ENCODE measurements around the gene RASGRF2. TPM values are rescaled to one million over a fixed set of nuclear protein-coding genes. Genes with fewer than 3 reads are reported as not detected.
A peak's percentile ranks its signal among the peaks of the same experiment; 100 is the strongest.

Gene RASGRF2
- 10 to 100 TPM in 1 of 2 experiments, 1 to 10 TPM in 1; 9.2 to 10.8 TPM for total RNA-seq

GRCh38 chr5:80959768-80960442 is at the start of gene RASGRF2:
RASGRF2 (plus strand) TSS chr5:80960363; CDS start chr5:80960739, 376 bp downstream.
- DNase-seq: peak; percentile 71
- peak within 1 kb of the TSS; percentile 61 for H3K27ac Mint-ChIP-seq
- peaks cover 52% of the 10 kb centered on the region for H3K4me1 Mint-ChIP-seq (ENCODE audit: low read depth)
- H3K9me3 Mint-ChIP-seq: no peaks in the 10 kb centered on the region
- no peaks in the 10 kb centered on the region for H3K27me3 Mint-ChIP-seq (ENCODE audit: low read depth)
- H3K4me3 Mint-ChIP-seq: peak within 1 kb of the TSS; percentile 80
- intact Hi-C loops (cut with micrococcal nuclease): loop anchor here (1.0 to 5.0 kb wide), 5 partner anchors 93 to 471 kb away; partner anchors contain the start of gene FAM151B
- no peaks in the 10 kb centered on the region for H3K36me3 Mint-ChIP-seq (ENCODE audit: low read depth)
- CTCF ChIA-PET: interaction anchor here (0.6 to 1.7 kb wide), 4 partner anchors 50 to 148 kb away, joined by 3 to 12 read pairs (median 3); no protein-coding TSS in a partner anchor

- intact Hi-C loops (cut with micrococcal nuclease): no loop called here
- Mint-ChIP-seq H3K27me3 (ENCODE audit: low read depth) (no peaks in the 10 kb centered on the region), H3K36me3 (ENCODE audit: low read depth) (peaks cover 4% of the 10 kb centered on the region), H3K4me3 (no peak overlapping the region), H3K27ac (no peak overlapping the region), H3K4me1 (ENCODE audit: low read depth) (peaks cover 3% of the 10 kb centered on the region), H3K9me3 (no peaks in the 10 kb centered on the region)
- CTCF ChIA-PET: no interaction called here
- DNase-seq: no peak
Measured at GRCh38 chr5:80912479-80912878, 47.7 kb upstream of the RASGRF2 start.

GRCh38 chr5:80915716-80916115 is 44.4 kb upstream of the RASGRF2 start:
- DNase-seq: no peak
- CTCF ChIA-PET: interaction anchor here (0.6 to 1.1 kb wide), 2 partner anchors 228 to 1236 kb away, joined by 3 read pairs; no protein-coding TSS in a partner anchor
- Mint-ChIP-seq H3K27ac (no peak overlapping the region), H3K4me1 (ENCODE audit: low read depth) (peaks cover 9% of the 10 kb centered on the region), H3K9me3 (no peaks in the 10 kb centered on the region), H3K4me3 (no peak overlapping the region), H3K36me3 (ENCODE audit: low read depth) (peaks cover 4% of the 10 kb centered on the region), H3K27me3 (ENCODE audit: low read depth) (no peaks in the 10 kb centered on the region)
- intact Hi-C loops (cut with micrococcal nuclease): no loop called here

GRCh38 chr5:80916676-80917075 is 43.5 kb upstream of the RASGRF2 start:
- CTCF ChIA-PET: interaction anchor here (1.1 kb wide), 1 partner anchor 229 kb away, joined by 3 read pairs; no protein-coding TSS in a partner anchor
- no peak for DNase-seq
- peaks cover 2% of the 10 kb centered on the region for H3K36me3 Mint-ChIP-seq (ENCODE audit: low read depth)
- no peak overlapping the region for H3K4me3 Mint-ChIP-seq
- H3K27ac Mint-ChIP-seq: no peak overlapping the region
- intact Hi-C loops (cut with micrococcal nuclease): no loop called here
- no peaks in the 10 kb centered on the region for H3K9me3 Mint-ChIP-seq
- no peaks in the 10 kb centered on the region for H3K27me3 Mint-ChIP-seq (ENCODE audit: low read depth)
- peaks cover 9% of the 10 kb centered on the region for H3K4me1 Mint-ChIP-seq (ENCODE audit: low read depth)

GRCh38 chr5:80917631-80918030 is 42.5 kb upstream of the RASGRF2 start:
- H3K9me3 Mint-ChIP-seq: no peaks in the 10 kb centered on the region
- H3K4me1 Mint-ChIP-seq (ENCODE audit: low read depth): peaks cover 9% of the 10 kb centered on the region
- H3K36me3 Mint-ChIP-seq (ENCODE audit: low read depth): no peaks in the 10 kb centered on the region
- DNase-seq: no peak
- intact Hi-C loops (cut with micrococcal nuclease): no loop called here
- CTCF ChIA-PET: interaction anchor here (0.6 to 1.3 kb wide), 3 partner anchors 14 to 191 kb away, joined by 3 to 7 read pairs (median 3); no protein-coding TSS in a partner anchor
- H3K27me3 Mint-ChIP-seq (ENCODE audit: low read depth): no peaks in the 10 kb centered on the region
- no peak overlapping the region for H3K27ac Mint-ChIP-seq
- no peak overlapping the region for H3K4me3 Mint-ChIP-seq

GRCh38 chr5:80919678-80920196 is 40.4 kb upstream of the RASGRF2 start:
- CTCF ChIA-PET: interaction anchor here (0.6 kb wide), 1 partner anchor 59 kb away, joined by 4 read pairs; no protein-coding TSS in a partner anchor

GRCh38 chr5:80920333-80920732 is 39.8 kb upstream of the RASGRF2 start:
- H3K9me3 Mint-ChIP-seq: no peaks in the 10 kb centered on the region
- no peaks in the 10 kb centered on the region for H3K27me3 Mint-ChIP-seq (ENCODE audit: low read depth)
- H3K36me3 Mint-ChIP-seq (ENCODE audit: low read depth): no peaks in the 10 kb centered on the region
- DNase-seq: no peak
- H3K27ac Mint-ChIP-seq: no peak overlapping the region
- CTCF ChIA-PET: interaction anchor here (0.6 kb wide), 1 partner anchor 60 kb away, joined by 4 read pairs; no protein-coding TSS in a partner anchor
- peaks cover 9% of the 10 kb centered on the region for H3K4me1 Mint-ChIP-seq (ENCODE audit: low read depth)
- intact Hi-C loops (cut with micrococcal nuclease): no loop called here
- no peak overlapping the region for H3K4me3 Mint-ChIP-seq

More at GRCh38 chr5:80919678-80920196, 40.4 kb upstream of the RASGRF2 start:
- H3K27me3 Mint-ChIP-seq (ENCODE audit: low read depth): no peaks in the 10 kb centered on the region
- no peaks in the 10 kb centered on the region for H3K9me3 Mint-ChIP-seq
- H3K36me3 Mint-ChIP-seq (ENCODE audit: low read depth): no peaks in the 10 kb centered on the region
- H3K4me1 Mint-ChIP-seq (ENCODE audit: low read depth): peaks cover 9% of the 10 kb centered on the region
- H3K27ac Mint-ChIP-seq: no peak overlapping the region
- no peak overlapping the region for H3K4me3 Mint-ChIP-seq
- no peak for DNase-seq
- intact Hi-C loops (cut with micrococcal nuclease): no loop called here

- no peak for DNase-seq
- H3K27me3 Mint-ChIP-seq (ENCODE audit: low read depth): no peaks in the 10 kb centered on the region
- no peak overlapping the region for H3K4me3 Mint-ChIP-seq
- peaks cover 9% of the 10 kb centered on the region for H3K4me1 Mint-ChIP-seq (ENCODE audit: low read depth)
- H3K36me3 Mint-ChIP-seq (ENCODE audit: low read depth): no peaks in the 10 kb centered on the region
- intact Hi-C loops (cut with micrococcal nuclease): no loop called here
- H3K27ac Mint-ChIP-seq: no peak overlapping the region
- CTCF ChIA-PET: no interaction called here
- H3K9me3 Mint-ChIP-seq: no peaks in the 10 kb centered on the region
Measured at GRCh38 chr5:80921026-80921425, 39.1 kb upstream of the RASGRF2 start.

- CTCF ChIA-PET: no interaction called here
- Mint-ChIP-seq H3K27ac (no peak overlapping the region), H3K4me1 (ENCODE audit: low read depth) (peaks cover 3% of the 10 kb centered on the region), H3K9me3 (no peaks in the 10 kb centered on the region), H3K27me3 (ENCODE audit: low read depth) (no peaks in the 10 kb centered on the region), H3K36me3 (ENCODE audit: low read depth) (no peaks in the 10 kb centered on the region), H3K4me3 (no peak overlapping the region)
- no peak for DNase-seq
- intact Hi-C loops (cut with micrococcal nuclease): no loop called here
Measured at GRCh38 chr5:80925931-80926330, 34.2 kb upstream of the RASGRF2 start.

- CTCF ChIA-PET: interaction anchor here (0.9 to 1.3 kb wide), 2 partner anchors 11 to 182 kb away, joined by 3 to 5 read pairs; no protein-coding TSS in a partner anchor
- Mint-ChIP-seq H3K4me3 (no peak overlapping the region), H3K36me3 (ENCODE audit: low read depth) (no peaks in the 10 kb centered on the region), H3K27ac (no peak overlapping the region), H3K9me3 (no peaks in the 10 kb centered on the region), H3K4me1 (ENCODE audit: low read depth) (peaks cover 3% of the 10 kb centered on the region), H3K27me3 (ENCODE audit: low read depth) (no peaks in the 10 kb centered on the region)
- intact Hi-C loops (cut with micrococcal nuclease): no loop called here
- DNase-seq: no peak
Measured at GRCh38 chr5:80926536-80926935, 33.6 kb upstream of the RASGRF2 start.

GRCh38 chr5:80926979-80927656 is 33.0 kb upstream of the RASGRF2 start:
- H3K9me3 Mint-ChIP-seq: no peaks in the 10 kb centered on the region
- DNase-seq: no peak
- intact Hi-C loops (cut with micrococcal nuclease): no loop called here
- CTCF ChIA-PET: interaction anchor here (0.9 to 1.3 kb wide), 2 partner anchors 10 to 181 kb away, joined by 3 to 5 read pairs; no protein-coding TSS in a partner anchor
- no peaks in the 10 kb centered on the region for H3K36me3 Mint-ChIP-seq (ENCODE audit: low read depth)
- no peak overlapping the region for H3K4me3 Mint-ChIP-seq
- H3K27ac Mint-ChIP-seq: no peak overlapping the region
- peaks cover 3% of the 10 kb centered on the region for H3K4me1 Mint-ChIP-seq (ENCODE audit: low read depth)
- H3K27me3 Mint-ChIP-seq (ENCODE audit: low read depth): no peaks in the 10 kb centered on the region

- H3K4me3 Mint-ChIP-seq: no peak overlapping the region
- H3K9me3 Mint-ChIP-seq: no peaks in the 10 kb centered on the region
- DNase-seq: no peak
- H3K36me3 Mint-ChIP-seq (ENCODE audit: low read depth): no peaks in the 10 kb centered on the region
- H3K27me3 Mint-ChIP-seq (ENCODE audit: low read depth): no peaks in the 10 kb centered on the region
- no peak overlapping the region for H3K27ac Mint-ChIP-seq
- peaks cover 3% of the 10 kb centered on the region for H3K4me1 Mint-ChIP-seq (ENCODE audit: low read depth)
- intact Hi-C loops (cut with micrococcal nuclease): no loop called here
- CTCF ChIA-PET: interaction anchor here (0.6 to 1.3 kb wide), 4 partner anchors 180 to 268 kb away, joined by 3 to 5 read pairs (median 4); no protein-coding TSS in a partner anchor
Measured at GRCh38 chr5:80928073-80928472, 32.1 kb upstream of the RASGRF2 start.

Data from activated naive CD4-positive, alpha-beta T cell treated with anti-CD3 and anti-CD28 coated beads for 36 hours (primary cell).